GM18907 (cell line): ENCODE data around the gene ATP7B.
"Not testable (repeated sequence)": the region's sequence is repeated elsewhere in the genome, so short reads cannot be mapped to it uniquely, and the experiment has no call there.

Experiments
- ATAC-seq: cut with Tn5 transposase; IDR thresholded peaks from one replicate; pipeline ENCODE4 v1.9.1; 2021; ENCODE audit warnings: mild to moderate bottlenecking, moderate library complexity; ENCODE audit not compliant: unreplicated experiment

ATP7B gene

DNA sequence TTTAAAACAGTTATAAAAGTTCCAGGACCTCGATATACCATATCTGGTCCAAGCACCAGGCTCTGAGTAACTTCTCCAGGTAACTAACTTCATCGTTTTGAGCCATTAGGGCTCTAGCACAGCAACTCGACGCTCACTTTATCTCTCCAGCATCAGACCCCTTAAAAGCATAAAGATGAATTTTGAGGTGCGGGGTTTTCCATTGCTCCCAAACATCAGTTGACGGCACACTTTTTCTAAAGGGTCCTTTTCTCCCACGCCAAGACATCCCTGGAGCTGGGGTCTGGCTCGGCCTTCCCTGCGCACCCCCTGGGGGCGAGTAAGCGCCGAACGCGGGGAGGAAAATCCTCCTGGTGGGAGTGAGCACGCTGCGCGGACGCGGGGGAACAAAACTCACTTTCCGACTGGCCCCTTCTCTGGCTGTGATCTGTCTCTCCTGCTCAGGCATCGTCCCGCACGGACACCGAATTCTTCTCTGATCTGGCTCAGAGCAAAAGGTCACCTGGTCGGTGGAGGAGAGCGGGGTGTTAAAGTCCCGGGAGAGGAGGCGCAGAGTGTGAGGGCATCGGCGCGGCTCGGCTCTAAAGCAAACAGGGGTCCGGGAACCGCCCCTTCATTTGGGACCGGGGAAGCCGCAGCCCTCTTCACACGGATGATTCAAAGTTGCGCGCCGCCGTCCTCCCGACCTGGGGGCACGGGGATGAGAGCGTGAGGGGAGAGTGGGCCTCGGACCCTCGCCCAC is at the start of gene ATP7B:
ATP7B (minus strand) TSS at position 561 of the 742 bp plus-strand sequence; CDS start at position 448, 113 bp downstream.
- peak; percentile 6 for ATAC-seq

DNA sequence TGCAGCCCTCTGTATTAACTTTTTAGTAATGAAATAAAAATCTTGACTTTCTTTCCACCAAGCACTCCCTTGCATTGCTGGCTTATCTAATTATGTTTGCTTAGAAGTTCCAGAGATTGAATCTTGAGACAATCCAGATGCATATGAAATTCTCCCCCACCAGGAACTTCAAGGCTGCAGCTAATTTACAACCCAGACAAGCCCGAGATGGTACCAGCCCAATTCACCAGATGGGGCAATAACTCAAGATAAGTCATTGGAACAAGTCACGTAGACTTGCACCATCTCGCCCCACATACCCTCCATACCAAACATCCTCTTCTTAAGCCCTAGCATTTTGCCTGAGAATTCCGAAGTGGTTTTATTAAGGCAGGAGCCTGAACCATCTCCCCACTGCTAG is 42.2 kb upstream of the ATP7B start:
- no peak for ATAC-seq

DNA sequence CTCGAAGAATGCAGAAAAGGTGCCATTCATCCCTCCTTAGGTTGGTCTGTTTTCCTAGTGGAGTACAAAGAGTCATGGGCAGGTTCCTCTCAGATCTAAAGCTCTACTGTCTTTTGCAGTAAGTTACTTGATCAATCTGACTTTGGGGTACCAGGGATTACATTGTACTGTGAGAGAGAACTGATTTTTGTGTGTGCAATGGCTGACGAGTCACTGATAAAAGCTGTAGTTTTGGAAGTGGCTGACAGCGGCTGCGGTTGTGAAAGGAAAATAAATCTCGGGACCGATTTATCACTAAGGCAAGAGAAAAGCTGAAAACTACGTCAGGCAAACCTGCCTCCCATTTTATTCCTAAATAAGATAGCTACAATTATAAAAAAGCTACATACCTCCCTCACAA is 40.1 kb upstream of the ATP7B start:
- ATAC-seq = no peak

DNA sequence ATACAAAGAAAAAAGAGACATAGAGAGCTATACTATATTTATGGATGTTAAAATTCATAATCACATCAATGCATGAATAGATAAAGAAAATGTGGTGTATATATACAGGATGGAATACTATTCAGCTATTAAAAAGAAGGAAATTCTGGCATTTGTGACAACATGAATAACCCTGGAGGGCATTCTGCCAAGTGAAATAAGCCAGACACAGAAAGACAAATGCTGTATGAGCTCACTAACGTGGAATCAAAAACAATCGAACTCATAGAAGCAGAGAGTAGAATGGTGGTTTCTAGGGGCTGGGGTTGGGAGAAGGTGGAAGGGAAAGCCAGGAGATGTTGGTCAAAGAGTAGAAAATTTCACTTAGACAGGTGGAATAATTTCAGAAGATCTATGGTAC is 37.3 kb upstream of the ATP7B start:
- ATAC-seq = no peak

DNA sequence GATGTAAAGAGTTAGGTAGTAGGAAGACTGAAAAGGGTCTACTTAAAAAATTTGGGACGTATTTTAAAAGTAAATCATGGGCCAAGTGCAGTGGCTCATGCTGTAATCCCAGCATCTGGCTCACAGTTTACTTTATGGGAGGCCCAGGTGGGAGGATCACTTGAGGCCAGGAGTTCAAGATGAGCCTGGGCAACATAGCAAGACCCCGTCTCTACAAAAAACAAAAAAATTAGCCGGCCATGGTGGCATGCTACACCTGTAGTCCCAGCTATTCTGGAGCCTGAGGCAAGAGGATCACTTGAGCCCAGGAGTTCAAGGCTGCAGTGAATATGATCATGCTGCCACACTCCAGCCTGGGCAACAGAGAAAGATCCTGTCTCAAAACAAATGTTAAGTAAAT is 36.2 kb upstream of the ATP7B start:
- no peak for ATAC-seq

DNA sequence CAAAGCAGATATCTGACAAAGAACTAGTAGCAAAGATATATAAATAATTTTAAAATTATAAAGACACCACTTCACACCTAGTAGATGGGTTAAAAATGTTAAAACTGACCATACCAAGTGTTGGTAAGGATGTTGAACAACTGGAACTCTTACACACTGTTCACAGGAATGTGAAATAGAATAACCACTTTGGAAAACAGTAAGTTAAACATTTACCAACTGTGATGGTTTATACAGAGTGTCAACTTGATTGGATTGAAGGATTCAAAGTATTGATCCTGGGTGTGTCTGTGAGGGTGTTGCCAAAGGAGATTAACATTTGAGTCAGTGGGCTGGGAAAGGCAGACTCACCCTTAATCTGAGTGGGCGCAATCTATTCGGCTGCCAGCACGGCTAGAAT is 32.4 kb upstream of the ATP7B start:
- ATAC-seq = no peak

DNA sequence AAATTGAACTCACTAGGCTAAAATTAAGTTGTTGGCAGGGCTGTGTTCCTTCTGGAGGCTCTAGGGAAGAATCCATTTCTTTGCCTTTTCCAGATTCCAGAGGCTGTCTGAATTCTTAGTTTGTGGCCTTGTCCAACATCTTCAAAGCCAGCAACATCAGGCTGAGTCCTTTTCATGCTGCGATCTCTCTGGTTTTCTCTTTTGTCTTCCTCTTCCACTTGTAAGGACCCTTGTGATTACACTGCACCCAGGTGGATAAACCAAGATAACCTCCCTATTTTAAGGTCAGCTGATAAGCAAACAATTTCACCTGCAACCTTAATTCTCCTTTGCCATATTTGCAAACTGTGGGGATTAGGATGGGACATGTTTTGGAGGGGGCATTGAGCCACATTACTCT is 24.8 kb upstream of the ATP7B start:
- ATAC-seq = no peak

DNA sequence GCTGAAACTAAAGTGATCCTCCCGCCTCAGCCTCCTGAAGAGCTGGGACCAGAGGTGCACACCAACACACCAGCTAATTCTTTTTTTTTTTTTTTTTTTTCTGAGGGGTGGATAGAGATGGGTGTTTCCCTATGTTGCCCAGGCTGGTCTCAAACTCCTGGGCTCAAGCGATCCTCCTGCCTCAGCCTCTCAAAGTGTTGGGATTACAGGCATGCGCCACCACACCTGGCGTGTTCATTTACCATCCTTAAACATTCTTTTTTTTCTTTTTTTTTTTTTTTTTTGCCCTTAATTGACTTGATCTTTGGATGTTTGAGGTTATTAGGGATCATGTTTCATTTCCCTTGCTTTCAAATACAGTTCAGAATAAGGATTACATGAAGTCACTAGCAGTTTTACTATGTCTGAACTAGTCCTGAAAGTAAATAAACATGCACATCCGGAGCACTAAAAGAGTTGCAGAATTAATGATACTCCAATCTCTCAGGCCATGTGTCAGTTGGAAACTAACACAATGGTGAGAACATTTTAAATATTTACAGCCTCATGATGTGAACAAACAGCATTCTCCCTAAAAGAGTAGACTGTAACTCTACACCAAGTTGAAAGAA is 23.5 kb upstream of the ATP7B start:
- no peak for ATAC-seq

DNA sequence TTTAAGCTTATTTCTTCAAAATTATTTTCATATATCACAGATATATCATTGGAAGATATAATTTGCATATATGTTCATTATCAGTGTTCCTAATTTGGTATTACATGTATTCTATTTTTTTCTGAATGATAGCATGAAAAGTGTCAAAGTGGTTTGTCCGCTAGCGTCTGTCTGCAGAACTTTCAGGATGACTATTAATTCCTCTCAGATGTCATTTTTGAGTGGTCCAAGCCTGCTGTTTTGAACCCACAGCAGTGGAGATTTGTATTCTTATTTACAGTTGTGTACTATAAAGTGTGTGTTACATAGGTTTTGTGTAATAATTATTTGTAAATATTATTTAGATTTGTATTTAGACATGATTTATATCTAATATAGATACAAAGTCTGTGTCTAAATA is 21.8 kb upstream of the ATP7B start:
- no peak for ATAC-seq

DNA sequence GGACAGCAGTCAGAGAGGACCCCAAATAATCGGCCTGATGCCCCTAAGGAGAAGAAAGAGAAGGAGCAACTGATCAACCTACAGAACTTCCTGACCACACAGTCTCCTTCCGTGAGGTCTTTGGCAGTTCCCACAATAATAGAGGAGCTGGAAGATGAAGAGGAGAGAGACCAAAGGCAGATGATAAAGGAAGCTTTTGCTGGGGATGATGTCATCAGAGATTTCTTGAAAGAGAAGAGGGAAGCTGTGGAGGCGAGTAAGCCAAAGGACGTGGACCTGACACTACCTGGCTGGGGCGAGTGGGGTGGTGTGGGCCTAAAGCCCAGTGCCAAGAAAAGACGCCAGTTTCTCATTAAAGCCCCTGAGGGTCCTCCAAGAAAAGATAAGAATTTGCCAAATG is 19.2 kb upstream of the ATP7B start:
- ATAC-seq = not testable (repeated sequence)

DNA sequence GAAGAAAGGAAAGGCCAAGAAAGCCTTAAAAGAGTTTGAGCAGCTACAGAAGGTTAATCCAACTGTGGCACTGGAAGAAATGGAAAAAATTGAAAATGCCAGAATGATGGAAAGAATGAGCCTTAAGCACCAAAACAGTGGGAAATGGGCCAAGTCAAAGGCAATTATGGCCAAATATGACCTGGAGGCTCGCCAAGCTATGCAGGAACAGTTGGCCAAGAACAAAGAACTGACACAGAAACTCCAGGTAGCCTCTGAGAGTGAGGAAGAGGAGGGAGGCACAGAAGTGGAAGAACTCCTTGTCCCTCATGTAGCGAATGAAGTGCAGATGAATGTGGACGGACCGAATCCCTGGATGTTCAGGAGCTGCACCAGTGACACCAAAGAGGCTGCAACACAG is 18.3 kb upstream of the ATP7B start:
- no peak for ATAC-seq

DNA sequence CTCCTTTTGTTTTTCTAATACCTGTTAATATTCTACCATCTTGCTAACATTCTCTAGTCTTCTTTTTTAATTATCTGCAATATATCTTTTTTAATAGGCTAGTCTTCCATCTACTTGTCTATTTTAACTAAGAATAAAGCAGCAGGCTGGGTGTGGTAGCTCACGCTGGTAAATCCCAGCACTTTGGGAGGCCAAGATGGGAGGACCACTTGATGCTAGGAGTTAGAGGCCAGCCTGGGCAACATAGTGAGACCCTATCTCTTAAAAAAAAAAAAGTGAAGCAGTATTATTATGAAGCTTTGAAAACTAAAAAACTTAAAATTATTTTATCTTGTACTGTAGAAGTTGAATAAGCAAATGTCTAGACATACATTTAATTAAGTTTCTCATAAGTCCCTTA is 16.6 kb upstream of the ATP7B start:
- no peak for ATAC-seq

DNA sequence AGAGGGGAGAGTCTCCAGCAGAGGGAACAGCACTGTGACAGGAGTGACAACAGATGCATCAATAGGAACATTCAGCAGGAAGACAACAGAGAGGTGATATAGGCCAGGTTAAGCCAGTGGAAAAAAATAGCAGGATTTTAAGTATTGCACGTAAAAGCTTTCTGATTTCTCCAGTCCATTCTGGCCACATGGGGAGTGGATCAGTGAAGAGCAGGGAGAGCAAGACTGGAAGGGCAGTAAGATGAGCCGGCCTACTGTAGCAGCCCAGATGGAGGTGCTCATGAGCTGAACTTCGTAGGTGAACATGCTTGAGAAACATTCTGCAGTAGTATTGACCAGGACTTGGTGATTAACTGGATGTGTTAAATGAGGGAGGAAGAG is 15.0 kb upstream of the ATP7B start:
- no peak for ATAC-seq

DNA sequence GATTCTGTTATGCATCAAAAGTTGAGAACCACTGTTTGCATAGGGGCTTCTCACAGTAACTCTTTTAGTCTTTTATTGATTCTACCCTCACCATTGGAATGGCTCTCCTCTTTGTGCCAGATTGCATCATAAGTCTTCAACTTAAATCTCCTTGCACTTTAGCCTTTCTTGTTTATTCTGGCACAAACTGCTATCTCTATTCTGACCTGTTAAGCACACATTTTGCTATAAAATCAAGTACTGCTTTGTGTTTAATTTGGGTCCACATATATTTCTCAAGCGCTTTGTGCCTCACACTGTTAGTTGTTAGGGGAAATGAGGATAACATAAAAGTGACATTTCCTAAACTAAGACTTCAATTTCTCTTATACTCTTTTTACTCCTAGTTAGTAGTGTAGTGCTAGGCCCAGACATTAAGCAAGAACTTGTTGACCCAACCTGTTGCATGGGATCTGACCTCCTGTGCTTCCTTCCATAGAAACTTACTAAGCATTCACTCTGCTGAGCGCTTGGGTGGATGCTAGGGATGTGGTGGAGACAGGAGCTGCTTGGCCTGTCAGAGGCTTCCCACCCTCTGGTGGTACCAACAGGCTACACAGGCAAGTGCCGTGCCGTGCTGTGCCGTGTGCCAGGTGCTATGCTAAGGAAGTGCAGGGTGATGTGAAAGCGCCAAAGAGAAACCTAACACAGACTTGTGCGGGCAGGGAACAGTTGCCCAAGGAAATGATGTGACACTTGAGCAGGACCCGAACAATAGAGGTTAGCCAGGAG is 14.4 kb upstream of the ATP7B start:
- ATAC-seq = no peak

DNA sequence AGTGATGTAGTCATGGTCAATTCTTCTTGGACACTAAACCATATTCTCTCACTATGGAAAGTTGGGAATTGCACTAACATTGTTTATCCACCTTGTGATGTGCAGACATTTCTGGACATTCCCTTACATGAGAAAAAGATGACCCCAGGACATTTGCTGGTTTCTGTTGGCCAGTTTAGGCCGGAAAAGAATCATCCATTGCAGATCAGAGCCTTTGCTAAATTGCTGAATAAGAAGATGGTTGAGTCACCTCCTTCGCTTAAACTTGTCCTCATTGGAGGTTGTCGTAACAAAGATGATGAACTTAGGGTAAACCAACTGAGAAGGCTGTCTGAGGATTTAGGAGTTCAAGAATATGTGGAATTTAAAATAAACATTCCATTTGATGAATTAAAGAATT is 13.2 kb upstream of the ATP7B start, which contains the start of gene UTP14C:
UTP14C (plus strand) TSS at position 211 of the 400 bp plus-strand sequence. CDS start 4,114 bp downstream, outside the sequence.
- no peak for ATAC-seq

DNA sequence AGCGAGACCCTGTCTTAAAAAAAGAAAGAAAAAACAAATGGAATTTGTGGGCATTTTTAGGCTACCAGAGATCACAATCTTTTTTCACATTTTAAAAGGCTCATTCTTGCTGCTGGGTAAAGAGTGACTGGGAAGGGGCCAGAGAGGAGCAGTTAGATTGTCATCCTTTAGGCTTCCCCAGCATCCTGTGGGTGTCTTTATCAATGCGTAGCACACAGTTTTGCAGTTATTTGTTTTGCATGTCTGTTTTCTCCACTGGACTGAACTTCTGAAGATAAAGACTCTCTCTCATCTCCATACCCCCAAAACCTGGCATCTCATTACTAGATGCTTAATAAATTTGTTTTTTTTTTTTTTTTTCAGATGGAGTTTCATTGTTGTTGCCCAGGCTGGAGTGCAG is 11.1 kb upstream of the ATP7B start:
- ATAC-seq = no peak

DNA sequence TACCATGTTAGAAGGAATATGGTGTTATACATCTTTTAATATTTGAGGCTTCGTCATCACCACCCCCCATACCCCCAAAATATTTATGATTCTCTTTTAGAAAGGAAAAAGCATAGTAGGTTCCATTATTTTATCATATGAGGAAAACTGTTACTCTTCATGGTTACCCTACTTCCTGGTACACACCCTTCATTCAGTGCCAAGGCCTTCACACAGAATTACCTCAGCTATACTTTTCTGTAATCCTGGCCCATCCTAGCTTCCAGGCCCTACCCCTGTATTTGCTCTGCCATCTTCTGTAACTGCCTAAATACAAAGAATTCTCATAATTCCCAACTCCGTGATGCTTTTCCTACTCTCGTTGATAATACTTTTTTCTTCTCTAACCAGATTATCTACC is 8.9 kb upstream of the ATP7B start:
- ATAC-seq = no peak

DNA sequence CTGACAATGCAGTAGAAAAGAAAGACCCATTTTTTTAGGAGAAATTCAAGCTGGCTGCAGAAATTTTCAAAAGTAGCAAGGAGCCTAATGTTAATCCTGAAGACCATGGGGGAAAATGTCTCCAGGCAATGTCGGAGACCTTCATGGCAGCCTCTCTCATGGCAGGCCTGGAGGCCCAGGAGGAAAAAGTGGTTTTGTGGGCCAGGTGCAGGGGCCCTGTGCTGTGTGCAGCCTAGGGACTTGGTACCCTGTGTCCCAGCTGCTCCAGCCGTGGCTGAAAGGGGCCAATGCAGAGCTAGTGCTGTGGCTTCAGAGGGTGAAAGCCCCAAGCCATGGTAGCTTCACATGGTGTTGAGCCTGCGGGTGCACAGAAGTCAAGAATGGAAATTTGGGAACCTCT is 5.0 kb upstream of the ATP7B start:
- no peak for ATAC-seq

DNA sequence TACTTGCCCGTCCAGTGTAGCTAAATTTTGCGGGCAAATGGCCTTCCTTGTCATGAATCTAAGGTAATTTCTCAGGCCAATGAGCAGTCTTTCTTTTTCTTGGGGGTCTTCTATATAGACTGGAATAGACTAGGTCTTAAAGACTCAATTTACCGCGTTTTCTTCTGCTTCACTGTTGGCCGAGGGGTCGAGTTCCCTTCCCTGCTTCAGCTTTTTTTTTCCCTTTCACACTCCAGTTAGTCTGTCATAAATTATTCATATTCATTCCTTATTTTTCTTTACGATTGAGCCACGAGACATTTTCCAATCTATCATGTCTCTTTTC is 1.2 kb upstream of the ATP7B start:
- peak; percentile 2 for ATAC-seq

DNA sequence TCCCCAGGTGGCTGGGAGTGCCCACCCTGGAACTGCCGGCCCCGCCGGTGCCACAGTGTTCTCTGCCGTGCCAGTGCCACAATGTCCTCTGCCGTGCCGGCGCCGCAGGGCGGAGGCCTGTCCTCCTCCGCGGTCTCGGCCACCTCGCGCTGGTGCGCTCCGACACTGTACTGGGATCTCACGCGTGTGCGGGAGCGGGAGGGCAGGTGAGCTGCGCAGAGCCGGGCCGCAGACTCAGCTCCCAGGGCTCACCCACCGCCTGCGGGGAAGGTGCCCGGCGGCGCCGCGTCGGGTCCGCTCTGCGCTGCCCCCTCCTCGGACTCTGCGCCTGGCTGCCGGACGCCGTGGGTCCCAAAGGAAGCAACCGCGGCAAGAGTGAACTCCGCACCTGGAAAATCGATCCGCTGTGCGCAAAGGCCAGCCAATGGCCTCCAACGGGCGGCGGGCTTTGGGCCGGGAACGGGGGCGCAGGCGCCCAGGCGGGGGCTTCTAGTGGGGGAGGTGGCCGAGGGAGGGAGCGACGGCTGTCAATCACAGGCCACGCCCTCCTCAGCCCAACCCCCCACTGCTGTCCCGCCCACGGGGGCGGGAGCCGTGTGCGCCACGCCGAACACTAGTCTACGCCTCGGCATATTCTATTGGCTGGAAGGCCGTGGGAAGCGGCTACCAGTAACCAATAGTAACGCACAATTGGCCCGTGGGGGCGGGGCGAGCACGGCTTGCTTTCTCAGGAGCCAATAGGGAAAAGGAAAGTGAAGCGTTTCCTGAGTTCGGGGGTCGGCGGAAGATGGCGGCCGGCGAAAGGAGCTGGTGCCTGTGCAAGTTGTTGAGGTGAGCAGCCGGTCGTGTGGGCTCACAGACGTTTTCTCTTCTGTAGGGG is 622 bp upstream of the ATP7B start, which contains the start of gene ALG11:
ALG11 (plus strand) TSS at position 767 of the 880 bp plus-strand sequence; CDS start at position 788, 21 bp downstream.
- peak; percentile 99 for ATAC-seq

DNA sequence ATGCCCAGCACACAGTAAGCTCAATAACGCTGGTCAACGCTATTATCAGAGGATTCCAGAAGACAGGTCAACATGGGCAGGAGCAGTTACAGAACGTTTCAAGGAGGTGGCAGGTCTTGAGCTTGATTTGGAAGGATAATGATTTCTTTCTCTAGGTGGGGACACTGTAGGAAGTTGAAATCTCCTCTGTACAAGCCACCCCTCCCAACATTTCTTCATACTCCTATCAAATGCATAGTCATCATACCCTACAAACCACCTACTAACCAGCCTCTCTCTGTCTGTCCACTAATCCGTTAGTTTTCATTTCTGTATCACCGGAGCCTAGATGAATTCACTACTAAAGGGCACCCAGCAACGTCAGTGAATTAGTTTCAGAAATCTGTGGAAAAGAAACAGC is 1.3 kb downstream of the ATP7B start:
- no peak for ATAC-seq
